ENCODE results near the gene COLEC12.

Gene COLEC12
- 0 reads per million in 2 donors for total RNA-seq

- DNase-seq = no peak
Measured at GRCh38 chr18:500632-501405, at the start of gene COLEC12. Gene COLEC12 (minus strand): TSS chr18:500701. CDS start chr18:500514, 187 bp downstream.

- no peak for DNase-seq
Measured at GRCh38 chr18:549967-550366, 49.5 kb upstream of the COLEC12 start.

GRCh38 chr18:543447-544078 is 43.1 kb upstream of the COLEC12 start:
- DNase-seq = no peak

GRCh38 chr18:533995-534601 is 33.6 kb upstream of the COLEC12 start:
- no peak for DNase-seq

- DNase-seq = no peak
Measured at GRCh38 chr18:532632-533031, 32.1 kb upstream of the COLEC12 start.

- no peak for DNase-seq
Measured at GRCh38 chr18:532018-532417, 31.5 kb upstream of the COLEC12 start.

GRCh38 chr18:527146-527545 is 26.6 kb upstream of the COLEC12 start:
- no peak for DNase-seq

- DNase-seq = no peak
Measured at GRCh38 chr18:526681-527080, 26.2 kb upstream of the COLEC12 start.

GRCh38 chr18:525036-525797 is 24.7 kb upstream of the COLEC12 start:
- no peak for DNase-seq

- no peak for DNase-seq
Measured at GRCh38 chr18:524466-524865, 24.0 kb upstream of the COLEC12 start.

GRCh38 chr18:523561-523960 is 23.1 kb upstream of the COLEC12 start:
- no peak for DNase-seq

- DNase-seq = no peak
Measured at GRCh38 chr18:519019-519879, 18.7 kb upstream of the COLEC12 start.

GRCh38 chr18:518081-518480 is 17.6 kb upstream of the COLEC12 start:
- DNase-seq = no peak

- no peak for DNase-seq
Measured at GRCh38 chr18:515838-516237, 15.3 kb upstream of the COLEC12 start.

- no peak for DNase-seq
Measured at GRCh38 chr18:515156-515815, 14.8 kb upstream of the COLEC12 start.

- DNase-seq = no peak
Measured at GRCh38 chr18:513826-514530, 13.5 kb upstream of the COLEC12 start.

GRCh38 chr18:512957-513356 is 12.5 kb upstream of the COLEC12 start:
- no peak for DNase-seq

GRCh38 chr18:508835-509234 is 8.3 kb upstream of the COLEC12 start:
- DNase-seq = no peak

- DNase-seq = no peak
Measured at GRCh38 chr18:507636-508035, 7.1 kb upstream of the COLEC12 start.

GRCh38 chr18:506801-507200 is 6.3 kb upstream of the COLEC12 start:
- no peak for DNase-seq

GRCh38 chr18:506264-506663 is 5.8 kb upstream of the COLEC12 start:
- DNase-seq = no peak

Measured in T-helper 9 cell (primary cell).